Activated B cell treated with CpG ODN at 0.5 μM for 24 hours (primary cell): ENCODE results near the gene MYL11. TPM values are rescaled to one million over a fixed set of nuclear protein-coding genes. Genes with fewer than 3 reads are reported as not detected.

Experiments used
- ATAC-seq: fragments of 200-7000 bp; cut with Tn5 transposase; one replicate; pipeline ENCODE4 v1.10.0; 2021; ENCODE audit warnings: low read depth, mild to moderate bottlenecking, moderate library complexity
- CTCF ChIA-PET: fragments of 350-600 bp; sonication (Branson Sonifier 250); formaldehyde crosslinking; loops from one replicate; lab custom pipeline; 2021; ENCODE audit warnings: antibody characterized with exemption; lab: Charles Lee
- POLR2A ChIA-PET: fragments of 350-600 bp; sonication (Branson Sonifier 250); formaldehyde crosslinking; loops from one replicate; lab custom pipeline; 2021; ENCODE audit warnings: antibody characterized with exemption; lab: Charles Lee
- DNase-seq: peaks from one replicate; pipeline ENCODE4 v3.0.0; 2022
- H3K27ac Mint-ChIP-seq: one replicate; pipeline ENCODE4 v1.8.0; 2020; ENCODE audit warnings: mixed read lengths
- H3K27me3 Mint-ChIP-seq: one replicate; pipeline ENCODE4 v1.8.0; 2021; ENCODE audit warnings: mixed read lengths
- H3K36me3 Mint-ChIP-seq: one replicate; pipeline ENCODE4 v1.8.0; 2021; ENCODE audit warnings: low read depth, mixed read lengths
- H3K4me1 Mint-ChIP-seq: one replicate; pipeline ENCODE4 v1.8.0; 2021; ENCODE audit warnings: mixed read lengths
- H3K4me3 Mint-ChIP-seq: one replicate; pipeline ENCODE4 v1.8.0; 2020; ENCODE audit warnings: mild to moderate bottlenecking, mixed read lengths
- H3K9me3 Mint-ChIP-seq: one replicate; pipeline ENCODE4 v1.8.0; 2020; ENCODE audit warnings: mixed read lengths
- CTCF ChIP-seq: fragments of 200-600 bp; IDR thresholded peaks from one replicate; pipeline ENCODE4 v1.8.0; 2022; ENCODE audit warnings: antibody characterized with exemption, mild to moderate bottlenecking
- intact Hi-C: fragments of 100-400 bp; cut with micrococcal nuclease; formaldehyde crosslinking; loops from one replicate; pipeline ENCODE4 v1.15.1; 2024
- total RNA-seq: library from RNA; stranded (reverse); gene quantifications from 2 replicates; pipeline ENCODE4 v1.2.3, GENCODE V29; 2022

Gene MYL11
- total RNA-seq, 1 donor from 2014 or later: not detected

- Mint-ChIP-seq H3K4me1 (peaks cover 52% of the 10 kb centered on the region), H3K27ac (peak overlapping the region; percentile 63), H3K27me3 (no peaks in the 10 kb centered on the region), H3K36me3 (peaks cover 25% of the 10 kb centered on the region), H3K4me3 (peak overlapping the region; percentile 87), H3K9me3 (no peaks in the 10 kb centered on the region)
- intact Hi-C loops: no loop called here
- ATAC-seq: no peak
- ChIA-PET CTCF (interaction anchor here (1.1 to 1.4 kb wide), 2 partner anchors 26 to 40 kb away, joined by 4 to 7 read pairs; partner anchors contain the start of gene ZNF48), POLR2A (interaction anchor here (0.6 to 3.9 kb wide), 8 partner anchors 9 to 166 kb away, joined by 3 to 39 read pairs (median 6); partner anchors contain the start of genes CD2BP2, SEPTIN1, ZNF747 and ZNF771)
- DNase-seq: no peak
- no peak for TF ChIP-seq CTCF
These were observed 5.3 kb upstream of the MYL11 start for GRCh38 chr16:30369091-30369937.

GRCh38 chr16:30369938-30370455, 4.6 kb upstream of the MYL11 start:
- H3K36me3 Mint-ChIP-seq: peaks cover 19% of the 10 kb centered on the region
- intact Hi-C loops: loop anchor here (1.0 to 10.0 kb wide), 10 partner anchors 8 to 775 kb away; partner anchors contain the start of genes CD2BP2, FBRS, SRCAP and ZNF48
- peaks cover 52% of the 10 kb centered on the region for H3K4me1 Mint-ChIP-seq
- H3K27me3 Mint-ChIP-seq: no peaks in the 10 kb centered on the region
- H3K27ac Mint-ChIP-seq: no peak overlapping the region
- CTCF ChIA-PET: interaction anchor here (1.9 kb wide), 1 partner anchor 15 kb away, joined by 7 read pairs; the partner anchor contains the start of gene CD2BP2
- ATAC-seq (peak; percentile 0), DNase-seq (no peak)
- POLR2A ChIA-PET: interaction anchor here (1.0 to 3.9 kb wide), 15 partner anchors 10 to 290 kb away, joined by 3 to 39 read pairs (median 7); partner anchors contain the start of genes CD2BP2, CORO1A, DCTPP1 and ITGAL
- peak overlapping the region; percentile 82 for H3K4me3 Mint-ChIP-seq
- no peak for TF ChIP-seq CTCF
- no peaks in the 10 kb centered on the region for H3K9me3 Mint-ChIP-seq

GRCh38 chr16:30370456-30371247, 4.0 kb upstream of the MYL11 start, which contains the start of gene TBC1D10B:
TSS of gene TBC1D10B (minus strand) at chr16:30370494. CDS start at chr16:30370183, 311 bp downstream.
- no peaks in the 10 kb centered on the region for H3K27me3 Mint-ChIP-seq
- peaks cover 52% of the 10 kb centered on the region for H3K4me1 Mint-ChIP-seq
- peak; percentile 92 for DNase-seq
- ChIA-PET CTCF (interaction anchor here (0.8 to 2.2 kb wide), 10 partner anchors 12 to 288 kb away, joined by 3 to 18 read pairs (median 6); partner anchors contain the start of genes CD2BP2, DCTPP1, SEPTIN1 and TBX6), POLR2A (interaction anchor here (0.6 to 3.9 kb wide), 26 partner anchors 8 to 555 kb away, joined by 3 to 39 read pairs (median 6); partner anchors contain the start of genes ALDOA, CD2BP2, CORO1A and DCTPP1)
- H3K9me3 Mint-ChIP-seq: no peaks in the 10 kb centered on the region
- ATAC-seq: peak; percentile 83
- intact Hi-C loops: loop anchor here (1.0 to 10.0 kb wide), 10 partner anchors 8 to 776 kb away; partner anchors contain the start of genes CD2BP2, FBRS, SRCAP and ZNF48
- H3K27ac Mint-ChIP-seq: peak within 1 kb of the TSS; percentile 86
- TF ChIP-seq CTCF: no peak
- H3K36me3 Mint-ChIP-seq: peaks cover 13% of the 10 kb centered on the region
- peak within 1 kb of the TSS; percentile 87 for H3K4me3 Mint-ChIP-seq

GRCh38 chr16:30371248-30371816, 3.3 kb upstream of the MYL11 start:
- intact Hi-C loops: loop anchor here (2.0 to 10.0 kb wide), 4 partner anchors 155 to 777 kb away; partner anchors contain the start of genes SRCAP and ZNF768
- CTCF ChIA-PET: interaction anchor here (0.8 to 2.2 kb wide), 10 partner anchors 11 to 288 kb away, joined by 3 to 18 read pairs (median 6); partner anchors contain the start of genes CD2BP2, DCTPP1, SEPTIN1 and TBX6
- DNase-seq (no peak), ATAC-seq (no peak)
- TF ChIP-seq CTCF: no peak
- peak overlapping the region; percentile 86 for H3K27ac Mint-ChIP-seq
- H3K36me3 Mint-ChIP-seq: peaks cover 10% of the 10 kb centered on the region
- POLR2A ChIA-PET: interaction anchor here (0.5 to 3.9 kb wide), 25 partner anchors 7 to 555 kb away, joined by 3 to 39 read pairs (median 6); partner anchors contain the start of genes ALDOA, CD2BP2, CORO1A and DCTPP1
- no peaks in the 10 kb centered on the region for H3K27me3 Mint-ChIP-seq
- no peaks in the 10 kb centered on the region for H3K9me3 Mint-ChIP-seq
- H3K4me1 Mint-ChIP-seq: peaks cover 49% of the 10 kb centered on the region
- peak overlapping the region; percentile 82 for H3K4me3 Mint-ChIP-seq
